ENCODE results near the gene MYT1.

Gene MYT1

GRCh38 chr20:64242797-64243475, 78.7 kb downstream of the MYT1 start:
- in situ Hi-C loops (cut with MboI; ENCODE audit: low sequenced_read_pairs): no loop called here

GRCh38 chr20:64244281-64244805, 80.1 kb downstream of the MYT1 start:
- in situ Hi-C loops (cut with MboI; ENCODE audit: low sequenced_read_pairs): no loop called here

GRCh38 chr20:64244870-64245603, 80.8 kb downstream of the MYT1 start:
- in situ Hi-C loops (cut with MboI; ENCODE audit: low sequenced_read_pairs): no loop called here

- in situ Hi-C loops (cut with MboI; ENCODE audit: low sequenced_read_pairs): no loop called here
Measured at GRCh38 chr20:64245746-64246595, 81.7 kb downstream of the MYT1 start.

- in situ Hi-C loops (cut with MboI; ENCODE audit: low sequenced_read_pairs): no loop called here
Measured at GRCh38 chr20:64246616-64247306, 82.5 kb downstream of the MYT1 start.

GRCh38 chr20:64247307-64247618, 83.0 kb downstream of the MYT1 start:
- in situ Hi-C loops (cut with MboI; ENCODE audit: low sequenced_read_pairs): no loop called here

GRCh38 chr20:64247970-64248841, 84.0 kb downstream of the MYT1 start:
- in situ Hi-C loops (cut with MboI; ENCODE audit: low sequenced_read_pairs): no loop called here

GRCh38 chr20:64250027-64250426, 85.8 kb downstream of the MYT1 start:
- in situ Hi-C loops (cut with MboI; ENCODE audit: low sequenced_read_pairs): no loop called here

GRCh38 chr20:64253000-64253383, 88.7 kb downstream of the MYT1 start:
- in situ Hi-C loops (cut with MboI; ENCODE audit: low sequenced_read_pairs): no loop called here

- in situ Hi-C loops (cut with MboI; ENCODE audit: low sequenced_read_pairs): no loop called here
Measured at GRCh38 chr20:64253443-64253842, 89.2 kb downstream of the MYT1 start.

- in situ Hi-C loops (cut with MboI; ENCODE audit: low sequenced_read_pairs): no loop called here
Measured at GRCh38 chr20:64254156-64254555, 89.9 kb downstream of the MYT1 start.

GRCh38 chr20:64254571-64255360, 90.5 kb downstream of the MYT1 start:
- in situ Hi-C loops (cut with MboI; ENCODE audit: low sequenced_read_pairs): no loop called here

GRCh38 chr20:64255361-64256281, 91.4 kb downstream of the MYT1 start, which contains the start of gene PCMTD2:
Gene PCMTD2 (plus strand): TSS chr20:64255748. CDS start chr20:64259966, 4,218 bp downstream.
- in situ Hi-C loops (cut with MboI; ENCODE audit: low sequenced_read_pairs): no loop called here

- in situ Hi-C loops (cut with MboI; ENCODE audit: low sequenced_read_pairs): no loop called here
Measured at GRCh38 chr20:64256282-64256935, 92.2 kb downstream of the MYT1 start.

- in situ Hi-C loops (cut with MboI; ENCODE audit: low sequenced_read_pairs): no loop called here
Measured at GRCh38 chr20:64257107-64257757, 93.0 kb downstream of the MYT1 start.

GRCh38 chr20:64258071-64258823, 94.0 kb downstream of the MYT1 start:
- in situ Hi-C loops (cut with MboI; ENCODE audit: low sequenced_read_pairs): no loop called here

All from hTERT RPE-1 (cell line).